ENCODE data around the gene SCARF1.
"Not testable (repeated sequence)": the region's sequence is repeated elsewhere in the genome, so short reads cannot be mapped to it uniquely, and the experiment has no call there.

Gene SCARF1

DNA sequence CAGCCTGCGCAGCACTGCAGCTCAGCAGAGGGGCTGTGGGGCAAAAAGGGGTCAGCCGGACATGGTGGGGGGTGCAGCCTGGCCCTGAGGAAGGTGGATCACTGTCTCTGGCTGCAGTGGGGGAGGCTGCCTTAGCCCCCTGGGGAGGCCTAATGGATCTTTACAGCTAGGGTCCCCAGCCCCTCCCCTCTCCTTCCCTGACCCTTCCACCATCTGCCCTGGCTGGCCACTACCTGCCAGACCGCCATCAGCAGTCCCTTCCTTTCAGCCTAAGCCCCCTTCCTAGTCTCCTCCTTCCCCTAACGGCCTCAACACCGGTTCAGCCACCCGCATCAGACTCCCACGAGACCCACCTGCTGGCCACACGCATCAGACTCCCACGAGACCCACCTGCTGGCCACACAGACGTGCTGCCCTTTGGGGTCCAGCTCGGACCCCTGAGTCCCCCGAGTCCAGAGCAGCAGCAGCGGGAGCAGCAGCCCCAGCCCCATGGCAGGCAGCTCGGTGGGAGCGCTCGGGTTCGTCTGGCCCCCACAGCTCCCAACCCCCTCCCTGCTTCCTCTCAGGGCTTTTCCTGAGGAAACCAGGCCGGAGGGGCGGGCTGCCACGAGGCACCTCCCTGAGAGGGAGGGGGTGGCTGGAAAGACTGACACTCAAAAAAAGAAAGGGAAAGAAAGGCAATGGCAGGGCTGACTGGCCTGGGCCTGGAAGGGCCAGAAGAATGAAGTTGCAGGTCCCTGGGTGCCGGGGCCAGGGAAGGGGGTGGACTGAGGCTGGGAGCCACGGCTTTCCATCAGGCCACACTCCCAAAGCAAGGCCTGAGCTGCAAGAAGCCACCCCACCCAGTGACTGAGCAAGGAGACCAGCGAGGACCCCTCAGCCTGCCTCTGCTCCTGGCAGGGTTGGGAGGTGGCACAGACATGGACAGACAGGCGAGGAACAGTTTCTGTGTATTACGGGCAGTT is at the start of gene SCARF1:
Gene SCARF1, minus strand, starts transcription at position 526 of the 965 bp plus-strand sequence. Its CDS starts 35 bp downstream, at position 491.
- peak; percentile 86 for DNase-seq
- in situ Hi-C loops (cut with MboI; ENCODE audit: low pct_unique_long_range_greater_than_20kb, low sequenced_read_pairs), result no loop called here

- in situ Hi-C loops (cut with MboI; ENCODE audit: low pct_unique_long_range_greater_than_20kb, low sequenced_read_pairs), result no loop called here
- DNase-seq, result no peak
Measured at GRCh38 chr17:1693339-1693738, 47.8 kb upstream of the SCARF1 start.

- no peak for DNase-seq
- in situ Hi-C loops (cut with MboI; ENCODE audit: low pct_unique_long_range_greater_than_20kb, low sequenced_read_pairs), result no loop called here
Measured at GRCh38 chr17:1690544-1691221, 45.2 kb upstream of the SCARF1 start.

DNA sequence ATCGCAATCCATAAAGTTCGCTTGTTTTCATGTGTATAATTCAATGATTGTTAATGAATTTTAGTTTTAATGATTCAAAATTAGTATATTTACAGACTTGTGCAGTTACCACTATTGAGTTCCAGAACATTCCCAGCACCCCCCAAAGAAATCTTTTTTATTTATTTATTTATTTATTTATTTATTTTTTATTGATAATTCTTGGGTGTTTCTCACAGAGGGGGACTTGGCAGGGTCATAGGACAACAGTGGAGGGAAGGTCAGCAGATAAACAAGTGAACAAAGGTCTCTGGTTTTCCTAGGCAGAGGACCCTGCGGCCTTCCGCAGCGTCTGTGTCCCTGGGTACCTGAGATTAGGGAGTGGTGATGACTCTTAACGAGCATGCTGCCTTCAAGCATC is 42.9 kb upstream of the SCARF1 start:
- not testable (repeated sequence) for DNase-seq

GRCh38 chr17:1686086-1686485 is 40.6 kb upstream of the SCARF1 start:
- no peak for DNase-seq
- in situ Hi-C loops (cut with MboI; ENCODE audit: low pct_unique_long_range_greater_than_20kb, low sequenced_read_pairs), result no loop called here

More for the DNA sequence above, 42.9 kb upstream of the SCARF1 start:
- in situ Hi-C loops (cut with MboI; ENCODE audit: low pct_unique_long_range_greater_than_20kb, low sequenced_read_pairs), result not testable (repeated sequence)

- DNase-seq, result peak; percentile 98
- in situ Hi-C loops (cut with MboI; ENCODE audit: low pct_unique_long_range_greater_than_20kb, low sequenced_read_pairs), result no loop called here
Measured at GRCh38 chr17:1684378-1685189, 39.1 kb upstream of the SCARF1 start, which contains the start of gene PRPF8. PRPF8 (minus strand) TSS chr17:1684867; CDS start chr17:1684571, 296 bp downstream.

GRCh38 chr17:1683459-1683858 is 37.9 kb upstream of the SCARF1 start:
- peak; percentile 90 for DNase-seq
- in situ Hi-C loops (cut with MboI; ENCODE audit: low pct_unique_long_range_greater_than_20kb, low sequenced_read_pairs), result no loop called here

GRCh38 chr17:1676401-1676800 is 30.9 kb upstream of the SCARF1 start:
- no peak for DNase-seq
- in situ Hi-C loops (cut with MboI; ENCODE audit: low pct_unique_long_range_greater_than_20kb, low sequenced_read_pairs), result no loop called here

GRCh38 chr17:1673041-1673785 is 27.7 kb upstream of the SCARF1 start:
- DNase-seq, result no peak
- in situ Hi-C loops (cut with MboI; ENCODE audit: low pct_unique_long_range_greater_than_20kb, low sequenced_read_pairs), result no loop called here

GRCh38 chr17:1663934-1664333 is 18.4 kb upstream of the SCARF1 start:
- in situ Hi-C loops (cut with MboI; ENCODE audit: low pct_unique_long_range_greater_than_20kb, low sequenced_read_pairs), result not testable (repeated sequence)

GRCh38 chr17:1661045-1661444 is 15.5 kb upstream of the SCARF1 start:
- in situ Hi-C loops (cut with MboI; ENCODE audit: low pct_unique_long_range_greater_than_20kb, low sequenced_read_pairs), result no loop called here
- no peak for DNase-seq

More at GRCh38 chr17:1663934-1664333, 18.4 kb upstream of the SCARF1 start:
- not testable (repeated sequence) for DNase-seq

DNA sequence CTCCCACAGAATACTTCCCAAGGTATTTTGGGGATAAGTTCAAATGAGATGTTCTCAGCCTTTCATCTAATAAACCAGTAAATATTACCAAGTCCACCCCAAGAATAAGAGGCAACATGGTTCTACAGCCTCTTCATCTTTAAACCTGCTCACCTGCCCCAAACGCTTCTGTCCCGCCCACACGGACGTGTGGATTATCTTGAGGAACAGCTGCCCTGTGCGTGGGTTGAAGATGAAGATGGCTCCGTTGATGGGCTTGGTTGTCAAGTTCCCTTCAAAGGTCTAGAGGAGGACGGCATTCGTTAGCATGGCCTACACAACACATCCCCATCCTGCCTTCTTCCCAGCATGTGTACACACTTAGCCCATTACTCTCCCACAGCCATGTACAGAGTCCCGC is 12.6 kb upstream of the SCARF1 start:
- in situ Hi-C loops (cut with MboI; ENCODE audit: low pct_unique_long_range_greater_than_20kb, low sequenced_read_pairs), result no loop called here

GRCh38 chr17:1653735-1654134 is 8.2 kb upstream of the SCARF1 start:
- DNase-seq, result no peak
- in situ Hi-C loops (cut with MboI; ENCODE audit: low pct_unique_long_range_greater_than_20kb, low sequenced_read_pairs), result no loop called here

More for the DNA sequence above, 12.6 kb upstream of the SCARF1 start:
- DNase-seq, result no peak

DNA sequence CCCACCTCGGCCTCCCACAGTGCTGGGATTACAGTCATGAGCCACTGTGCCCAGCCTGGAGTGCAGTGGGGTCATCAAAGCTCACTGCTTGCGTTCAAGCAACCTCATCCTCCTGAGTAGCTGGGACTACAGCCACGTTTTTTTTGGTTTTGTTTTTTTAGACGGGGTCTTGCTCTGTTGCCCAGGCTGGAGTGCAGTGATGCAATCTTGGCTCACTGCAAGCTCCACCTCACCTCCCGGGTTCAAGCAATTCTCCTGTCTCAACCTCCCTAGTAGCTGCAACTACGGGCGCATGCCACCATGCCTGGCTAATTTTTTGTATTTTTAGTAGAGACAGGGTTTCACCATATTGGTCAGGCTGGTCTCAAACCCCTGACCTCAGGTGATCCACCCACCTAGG is 7.3 kb upstream of the SCARF1 start:
- DNase-seq; in situ Hi-C loops (cut with MboI; ENCODE audit: low pct_unique_long_range_greater_than_20kb, low sequenced_read_pairs): not testable (repeated sequence)

- DNase-seq, result no peak
- in situ Hi-C loops (cut with MboI; ENCODE audit: low pct_unique_long_range_greater_than_20kb, low sequenced_read_pairs), result no loop called here
Measured at GRCh38 chr17:1651559-1651844, 6.0 kb upstream of the SCARF1 start.

DNA sequence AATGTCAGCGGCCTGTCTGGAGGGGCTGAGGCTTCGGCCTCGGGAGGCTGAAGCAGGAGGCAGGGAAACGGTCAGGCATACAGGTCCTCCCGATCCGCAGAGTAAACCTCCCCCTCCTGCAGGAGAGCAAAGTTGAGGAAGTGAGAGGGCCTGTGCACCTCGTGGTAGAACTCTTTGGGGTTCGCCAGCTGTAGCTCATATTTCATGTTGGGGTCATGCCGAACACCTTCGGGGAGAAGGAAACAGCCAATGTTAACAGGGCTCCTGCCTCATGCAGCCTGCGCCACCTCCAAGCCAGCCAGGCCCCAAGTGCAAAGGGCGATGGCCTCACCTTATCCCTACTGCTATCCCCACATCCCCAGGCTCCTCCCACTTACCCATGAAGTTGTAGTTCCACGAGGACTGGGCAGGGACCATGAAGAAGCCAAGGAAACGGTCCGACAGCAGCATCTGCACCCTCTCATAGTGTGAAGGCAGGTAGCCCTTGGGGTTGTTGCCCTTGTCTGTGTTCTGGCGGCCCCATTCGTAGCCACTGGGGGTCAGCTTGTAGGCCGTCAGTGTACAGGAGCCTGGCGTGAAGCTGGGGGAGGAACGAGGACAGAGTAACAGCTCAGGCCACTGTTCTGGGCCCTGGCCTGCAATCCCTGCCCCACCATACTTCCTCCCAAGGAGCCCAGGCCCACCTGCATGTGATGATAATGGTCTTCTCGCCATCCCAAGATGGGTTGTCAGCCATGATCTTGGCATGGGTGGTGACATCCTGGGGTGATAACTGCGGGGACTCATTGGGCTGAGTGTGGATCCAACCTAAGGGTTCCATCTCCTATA is 5.4 kb upstream of the SCARF1 start:
- DNase-seq, result no peak
- in situ Hi-C loops (cut with MboI; ENCODE audit: low pct_unique_long_range_greater_than_20kb, low sequenced_read_pairs), result no loop called here

DNA sequence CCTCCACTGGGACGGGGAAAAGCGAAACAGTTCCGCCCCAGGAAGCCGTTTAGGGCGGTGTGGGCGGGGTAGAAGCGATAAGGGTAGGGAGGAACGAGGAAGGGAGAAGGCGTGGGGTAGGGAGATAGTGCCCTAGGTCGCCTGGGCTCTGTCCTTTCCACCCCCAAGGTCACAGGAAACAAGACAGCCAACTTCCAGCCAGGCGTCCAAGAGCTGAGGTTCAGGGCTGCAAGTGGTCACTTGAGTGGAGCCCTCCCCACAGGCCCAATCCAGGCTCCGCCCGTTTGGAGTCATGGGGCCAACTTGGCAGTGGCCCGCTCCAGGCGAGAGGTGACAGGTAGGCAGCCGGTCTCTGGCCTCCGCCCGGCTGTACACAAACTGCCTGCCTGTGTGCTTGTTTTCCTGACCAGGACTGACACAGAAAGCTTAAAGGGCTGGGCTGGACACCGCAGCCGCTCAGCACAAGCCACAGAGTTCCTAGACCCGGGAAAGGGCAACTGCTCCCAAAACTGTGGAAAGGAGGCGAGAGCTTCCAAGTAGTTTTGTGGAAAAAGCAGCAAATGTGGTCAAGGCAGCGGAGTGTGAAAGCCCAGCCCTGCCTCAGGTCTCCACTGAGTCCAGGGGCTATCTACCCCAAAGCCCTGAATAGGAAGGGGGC is 4.4 kb upstream of the SCARF1 start, which contains the start of gene RILP:
Gene RILP, minus strand, starts transcription at position 23 of the 658 bp plus-strand sequence. CDS start 62 bp downstream, outside the sequence.
- in situ Hi-C loops (cut with MboI; ENCODE audit: low pct_unique_long_range_greater_than_20kb, low sequenced_read_pairs), result no loop called here
- peak; percentile 66 for DNase-seq
